Spleen (tissue), 7 donors: ENCODE results near the gene ADNP.

ENCODE experiments used
- CTCF ChIP-seq, 11 experiments: fragments of 200-600 bp in 7 of 11; fragments of 450-650 bp in 4 of 11; sonication (generic) in 4 of 11; IDR thresholded peaks in 8 of 11; conservative IDR thresholded peaks in 3 of 11; 1 replicate in 7 of 11; 2 replicates in 4 of 11; pipeline versions ENCODE4 v1.4.0 to v1.8.0; 2016 to 2021; ENCODE audit warnings: antibody characterized with exemption in 11 of 11, inconsistent platforms in 4 of 11, mild to moderate bottlenecking in 1 of 11
- POLR2AphosphoS5 ChIP-seq, 3 donors: sonication (generic); formaldehyde crosslinking; IDR thresholded peaks; one replicate each; pipeline ENCODE4 v1.5.1; 2017; ENCODE audit warnings: antibody characterized with exemption in 3 of 3
- donor health status: DM: no; HTN: no; CAD: no; lungs with moderate emphysema.
- donor health status: DM: no; HTN: no; CAD: no.
- donor health status: DM: no; HTN: no; CAD: no.

GRCh38 chr20:50859161-50859560 is 72.1 kb downstream of the ADNP start:
- TF ChIP-seq CTCF (IDR thresholded peaks at IDR 0.05 in 8 of 11, conservative IDR thresholded peaks at IDR 0.05 in 3 of 11), result no peak
- no peak for TF ChIP-seq POLR2AphosphoS5 (IDR thresholded peaks at IDR 0.05)
